Measurements from ENCODE around the gene AQP3. TPM values are rescaled to one million over a fixed set of nuclear protein-coding genes. Genes with fewer than 3 reads are reported as not detected.
"Not testable (repeated sequence)": the region's sequence is repeated elsewhere in the genome, so short reads cannot be mapped to it uniquely, and the experiment has no call there.

AQP3 gene
- total RNA-seq, 3 donors from 2014 or later: 2.6 to 8.3 (median 3.9) TPM

GRCh38 chr9:33461492-33461891, 14.1 kb upstream of the AQP3 start:
- ATAC-seq (peak; percentile 3), DNase-seq (peak in 1 of 3 donors; percentile 51)
- Histone ChIP-seq H3K4me1 (ENCODE audit: low read depth) (no peaks in the 10 kb centered on the region), H3K9me3 (no peaks in the 10 kb centered on the region), H3K4me3 (no peak overlapping the region), H3K36me3 (ENCODE audit: low read depth) (peaks cover 8% of the 10 kb centered on the region)
- no peak for TF ChIP-seq CTCF (IDR thresholded peaks at IDR 0.05)
- intact Hi-C loops (cut with DNase I, micrococcal nuclease): no loop called here

- Histone ChIP-seq H3K4me1 (ENCODE audit: low read depth) (no peaks in the 10 kb centered on the region), H3K4me3 (no peak overlapping the region), H3K36me3 (ENCODE audit: low read depth) (peaks cover 7% of the 10 kb centered on the region), H3K9me3 (no peaks in the 10 kb centered on the region)
- ATAC-seq: no peak
- DNase-seq: no peak
- TF ChIP-seq CTCF (IDR thresholded peaks at IDR 0.05): no peak
- intact Hi-C loops (cut with DNase I, micrococcal nuclease): no loop called here
Observed at GRCh38 chr9:33460854-33461253, 13.5 kb upstream of the AQP3 start.

- ATAC-seq: no peak
- TF ChIP-seq CTCF (IDR thresholded peaks at IDR 0.05): no peak
Observed at GRCh38 chr9:33459115-33459514, 11.7 kb upstream of the AQP3 start.

GRCh38 chr9:33458444-33458843, 11.1 kb upstream of the AQP3 start:
- peaks cover 4% of the 10 kb centered on the region for H3K4me1 ChIP-seq (ENCODE audit: low read depth)
- no peak for DNase-seq
- H3K9me3 ChIP-seq: no peaks in the 10 kb centered on the region
- intact Hi-C loops (cut with DNase I, micrococcal nuclease): no loop called here
- no peak overlapping the region for H3K4me3 ChIP-seq
- no peaks in the 10 kb centered on the region for H3K36me3 ChIP-seq (ENCODE audit: low read depth)
- no peak for TF ChIP-seq CTCF (IDR thresholded peaks at IDR 0.05)
- ATAC-seq: peak; percentile 61

More at GRCh38 chr9:33459115-33459514, 11.7 kb upstream of the AQP3 start:
- no peak for DNase-seq
- Histone ChIP-seq H3K4me1 (ENCODE audit: low read depth) (peaks cover 4% of the 10 kb centered on the region), H3K36me3 (ENCODE audit: low read depth) (no peaks in the 10 kb centered on the region), H3K9me3 (no peaks in the 10 kb centered on the region), H3K4me3 (no peak overlapping the region)
- intact Hi-C loops (cut with DNase I, micrococcal nuclease): no loop called here

- DNase-seq (no peak), ATAC-seq (no peak)
- no peaks in the 10 kb centered on the region for H3K9me3 ChIP-seq
- no peak for TF ChIP-seq CTCF (IDR thresholded peaks at IDR 0.05)
- intact Hi-C loops (cut with DNase I, micrococcal nuclease): no loop called here
- H3K4me3 ChIP-seq: no peak overlapping the region
- H3K4me1 ChIP-seq (ENCODE audit: low read depth): peaks cover 8% of the 10 kb centered on the region
- H3K36me3 ChIP-seq (ENCODE audit: low read depth): no peaks in the 10 kb centered on the region
Observed at GRCh38 chr9:33455945-33456344, 8.6 kb upstream of the AQP3 start.

- H3K36me3 ChIP-seq (ENCODE audit: low read depth); intact Hi-C loops (cut with DNase I, micrococcal nuclease); H3K9me3 ChIP-seq; ATAC-seq; DNase-seq; H3K4me3 ChIP-seq; H3K4me1 ChIP-seq (ENCODE audit: low read depth): not testable (repeated sequence)
Observed at GRCh38 chr9:33455456-33455855, 8.1 kb upstream of the AQP3 start.

- intact Hi-C loops (cut with DNase I, micrococcal nuclease); H3K36me3 ChIP-seq (ENCODE audit: low read depth); DNase-seq; H3K9me3 ChIP-seq; ATAC-seq; H3K4me1 ChIP-seq (ENCODE audit: low read depth); H3K4me3 ChIP-seq: not testable (repeated sequence)
Observed at GRCh38 chr9:33454661-33455026, 7.3 kb upstream of the AQP3 start.

All from mucosa of descending colon (tissue), 3 donors.